Astrocyte of the hippocampus (primary cell): ENCODE measurements around the gene TMEM81.

Source experiments
- DNase-seq: peaks from one replicate; pipeline ENCODE4 v3.0.0; 2011; ENCODE audit warnings: low read depth, low spot score

The TMEM81 gene

GRCh38 chr1:205061227-205061626, 23.0 kb downstream of the TMEM81 start:
- no peak for DNase-seq

GRCh38 chr1:205060746-205061145, 23.5 kb downstream of the TMEM81 start:
- DNase-seq, result no peak

DNA sequence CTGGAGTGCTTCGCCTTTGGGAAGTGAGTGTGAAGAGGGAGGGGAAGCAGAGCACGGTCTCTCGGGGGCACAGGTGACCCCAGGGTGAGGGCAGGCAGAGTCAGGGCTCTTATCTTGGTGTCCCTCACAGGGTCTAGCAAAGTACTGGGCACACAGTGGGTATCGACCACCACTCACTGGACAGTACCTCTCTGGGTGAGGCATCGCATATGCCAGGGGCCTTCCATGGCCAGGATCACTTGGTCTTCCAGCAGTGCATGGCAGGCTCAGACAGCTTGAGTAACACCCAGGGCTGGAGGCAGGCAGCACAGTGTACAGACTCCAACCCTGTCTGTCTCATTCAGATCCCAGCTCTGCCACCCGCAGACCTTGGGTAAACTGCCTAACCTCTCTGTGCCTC, 24.6 kb downstream of the TMEM81 start:
- no peak for DNase-seq

DNA sequence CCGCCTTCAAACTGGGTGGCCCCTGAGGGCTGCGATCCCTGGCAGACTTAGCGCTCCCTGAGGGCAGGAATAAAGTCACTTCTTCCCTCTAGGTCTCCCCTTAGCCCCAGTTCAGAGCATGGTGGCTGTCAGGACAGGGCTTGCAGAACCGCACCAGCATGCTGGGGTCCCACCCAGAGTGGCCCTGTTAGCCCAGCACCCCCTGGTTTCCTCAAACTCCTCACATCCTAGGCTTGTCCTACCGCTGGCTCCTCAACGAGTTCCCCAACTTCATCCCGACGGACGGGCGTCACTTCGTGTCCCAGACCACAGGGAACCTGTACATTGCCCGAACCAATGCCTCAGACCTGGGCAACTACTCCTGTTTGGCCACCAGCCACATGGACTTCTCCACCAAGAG, 25.4 kb downstream of the TMEM81 start:
- no peak for DNase-seq

- DNase-seq, result no peak
These were observed 26.3 kb downstream of the TMEM81 start for GRCh38 chr1:205057808-205058575.

- DNase-seq, result no peak
These were observed 27.2 kb downstream of the TMEM81 start for GRCh38 chr1:205056956-205057568.

GRCh38 chr1:205056188-205056611, 28.1 kb downstream of the TMEM81 start:
- peak; percentile 32 for DNase-seq

- peak; percentile 19 for DNase-seq
These were observed 30.2 kb downstream of the TMEM81 start for GRCh38 chr1:205054013-205054412.

GRCh38 chr1:205053296-205053695, 31.0 kb downstream of the TMEM81 start:
- DNase-seq, result no peak

GRCh38 chr1:205052690-205053089, 31.6 kb downstream of the TMEM81 start:
- DNase-seq, result no peak

- DNase-seq, result no peak
These were observed 34.8 kb downstream of the TMEM81 start for GRCh38 chr1:205049479-205049878.

GRCh38 chr1:205048382-205048781, 35.9 kb downstream of the TMEM81 start:
- no peak for DNase-seq

DNA sequence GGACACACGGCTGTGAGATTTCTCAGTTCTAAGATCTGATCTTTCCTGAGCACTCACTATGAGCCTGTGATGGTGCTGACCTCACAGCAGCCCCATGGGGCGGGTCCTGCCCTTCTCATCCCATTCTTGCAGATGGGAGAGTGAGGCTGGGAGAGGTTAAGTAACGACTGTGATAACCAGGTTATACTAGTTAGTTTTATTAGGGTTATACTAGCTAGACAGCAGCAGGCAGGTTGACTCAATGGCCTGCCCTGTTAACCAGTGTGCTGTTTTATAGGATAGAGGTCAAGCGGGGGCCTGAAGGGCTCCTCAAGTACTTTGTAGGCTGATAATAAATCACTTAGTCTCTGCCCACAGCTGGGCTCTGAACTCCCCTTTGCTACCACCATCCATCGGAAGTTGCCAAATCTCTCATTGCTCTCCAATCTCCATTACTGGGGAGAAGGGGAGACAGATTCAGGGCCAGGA, 36.5 kb downstream of the TMEM81 start:
- DNase-seq, result no peak

GRCh38 chr1:205046870-205047269, 37.4 kb downstream of the TMEM81 start:
- DNase-seq, result no peak

- DNase-seq, result no peak
These were observed 39.1 kb downstream of the TMEM81 start for GRCh38 chr1:205045146-205045545.

GRCh38 chr1:205044741-205045140, 39.5 kb downstream of the TMEM81 start:
- no peak for DNase-seq

DNA sequence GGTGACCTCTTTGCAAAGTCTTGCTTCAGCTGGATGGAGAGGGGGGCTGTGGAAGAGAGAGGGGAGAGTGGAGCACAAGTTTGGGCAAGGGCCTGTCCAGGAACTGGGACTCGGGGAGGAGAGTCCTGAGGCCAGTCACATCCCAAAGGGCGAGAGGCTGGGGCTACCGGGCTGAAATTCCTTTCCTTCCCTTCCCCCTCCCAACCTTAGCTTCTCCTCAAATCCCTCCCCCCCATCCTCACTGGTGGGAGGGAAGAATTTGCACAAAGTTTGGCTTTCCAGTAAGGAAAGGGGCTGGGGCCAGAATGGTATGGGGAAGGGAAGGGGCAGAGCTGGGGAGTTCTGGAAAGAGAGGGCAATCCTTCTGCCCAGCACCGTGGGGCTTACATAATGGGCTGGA, 40.4 kb downstream of the TMEM81 start:
- no peak for DNase-seq

GRCh38 chr1:205042911-205043806, 41.1 kb downstream of the TMEM81 start, which contains the start of gene CNTN2:
CNTN2 (plus strand) TSS chr1:205043212; CDS start chr1:205053186, 9,974 bp downstream.
- DNase-seq, result peak; percentile 11

DNA sequence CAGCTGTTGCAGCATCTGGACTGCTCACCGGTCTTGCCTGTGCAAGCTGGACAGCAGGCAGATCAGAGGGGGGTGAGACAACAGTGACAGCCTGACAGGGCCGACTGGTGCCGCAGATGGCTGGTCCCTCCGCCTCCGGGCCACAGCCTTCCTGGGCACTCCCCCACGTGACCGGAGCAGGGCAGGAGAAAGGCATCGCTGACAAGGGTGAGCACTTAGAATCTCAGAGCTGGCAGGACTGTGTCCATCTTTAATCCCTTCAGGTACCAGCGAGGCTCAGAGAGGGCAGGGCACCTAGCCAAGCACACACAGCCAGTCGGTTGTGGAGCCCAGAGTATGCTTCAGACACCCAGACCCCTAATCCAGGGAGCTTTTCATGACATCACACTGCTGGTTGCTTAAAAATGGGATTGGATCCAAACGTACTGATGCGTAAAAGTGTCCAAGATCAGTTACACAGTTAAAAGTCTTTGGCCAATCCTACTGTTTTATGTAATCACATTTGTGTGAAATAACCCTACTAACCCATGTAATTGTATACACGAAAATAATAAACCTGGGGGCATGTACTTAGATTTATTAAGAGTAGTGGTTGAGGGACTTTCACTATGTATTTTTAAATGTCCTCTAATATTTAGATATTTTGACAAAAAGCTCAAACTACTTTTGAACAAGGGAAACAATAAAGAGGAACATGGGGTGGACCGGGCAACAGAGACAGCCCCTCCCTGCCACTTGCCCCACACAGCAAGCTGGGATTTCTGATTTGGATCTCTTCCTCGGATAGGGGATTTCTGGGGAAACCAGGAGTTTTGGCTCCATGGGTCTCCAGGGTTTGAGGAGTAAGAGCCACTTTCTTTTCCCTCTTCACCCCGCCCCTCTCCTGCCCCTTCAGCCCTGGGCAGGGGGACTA, 42.0 kb downstream of the TMEM81 start:
- DNase-seq, result no peak

DNA sequence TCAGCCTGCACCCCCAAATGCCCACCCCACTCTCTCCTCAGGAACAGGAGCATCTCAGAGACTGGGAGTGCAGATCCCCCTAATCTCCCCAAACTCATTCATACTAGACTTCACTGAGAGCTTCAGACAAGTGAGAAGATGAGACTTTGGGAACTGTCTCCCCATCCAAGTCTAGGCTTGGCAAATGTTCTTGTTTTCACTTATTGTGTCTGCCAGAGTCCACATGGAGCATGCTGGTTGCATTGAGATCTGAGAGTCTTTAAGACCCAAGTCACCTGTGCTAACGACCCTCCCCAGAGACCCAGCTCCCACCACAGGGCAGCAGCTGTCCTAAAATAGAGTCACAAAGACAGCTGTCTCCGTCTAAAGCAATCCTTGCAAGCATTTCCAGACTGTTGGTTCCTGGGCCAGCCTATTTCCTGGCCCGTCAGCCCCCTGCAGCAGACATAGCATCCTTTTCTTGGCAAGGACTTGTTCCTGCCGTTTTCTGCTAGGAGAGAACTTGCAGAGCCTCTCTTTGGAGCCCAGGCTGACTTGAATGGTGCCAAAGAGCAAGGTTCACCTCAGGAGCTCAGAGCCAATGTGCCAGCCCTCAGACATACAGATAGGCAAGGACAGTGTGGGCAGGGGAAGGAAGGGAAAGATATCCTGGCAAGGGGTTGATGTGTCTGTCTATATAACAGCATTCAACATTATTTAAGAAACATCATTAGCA, 43.1 kb downstream of the TMEM81 start:
- no peak for DNase-seq
